A549 treated with Hydrocortisone at 1 μM for 4 hours (cell line): ENCODE results near the gene RAB40B. TPM values are rescaled to one million over a fixed set of nuclear protein-coding genes. Genes with fewer than 3 reads are reported as not detected.

Source experiments
- total RNA-seq: library from RNA; stranded (reverse); fragments of 200-300 nt; extraction: Qiagen RNA extraction; gene quantifications from 5 replicates; pipeline ENCODE4 v1.2.3, GENCODE V29; 2022

RAB40B gene, protein sequence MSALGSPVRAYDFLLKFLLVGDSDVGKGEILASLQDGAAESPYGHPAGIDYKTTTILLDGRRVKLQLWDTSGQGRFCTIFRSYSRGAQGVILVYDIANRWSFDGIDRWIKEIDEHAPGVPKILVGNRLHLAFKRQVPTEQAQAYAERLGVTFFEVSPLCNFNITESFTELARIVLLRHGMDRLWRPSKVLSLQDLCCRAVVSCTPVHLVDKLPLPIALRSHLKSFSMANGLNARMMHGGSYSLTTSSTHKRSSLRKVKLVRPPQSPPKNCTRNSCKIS
- total RNA-seq = 15.4 to 18.0 TPM (median 16.2 TPM) in 5 replicates

DNA sequence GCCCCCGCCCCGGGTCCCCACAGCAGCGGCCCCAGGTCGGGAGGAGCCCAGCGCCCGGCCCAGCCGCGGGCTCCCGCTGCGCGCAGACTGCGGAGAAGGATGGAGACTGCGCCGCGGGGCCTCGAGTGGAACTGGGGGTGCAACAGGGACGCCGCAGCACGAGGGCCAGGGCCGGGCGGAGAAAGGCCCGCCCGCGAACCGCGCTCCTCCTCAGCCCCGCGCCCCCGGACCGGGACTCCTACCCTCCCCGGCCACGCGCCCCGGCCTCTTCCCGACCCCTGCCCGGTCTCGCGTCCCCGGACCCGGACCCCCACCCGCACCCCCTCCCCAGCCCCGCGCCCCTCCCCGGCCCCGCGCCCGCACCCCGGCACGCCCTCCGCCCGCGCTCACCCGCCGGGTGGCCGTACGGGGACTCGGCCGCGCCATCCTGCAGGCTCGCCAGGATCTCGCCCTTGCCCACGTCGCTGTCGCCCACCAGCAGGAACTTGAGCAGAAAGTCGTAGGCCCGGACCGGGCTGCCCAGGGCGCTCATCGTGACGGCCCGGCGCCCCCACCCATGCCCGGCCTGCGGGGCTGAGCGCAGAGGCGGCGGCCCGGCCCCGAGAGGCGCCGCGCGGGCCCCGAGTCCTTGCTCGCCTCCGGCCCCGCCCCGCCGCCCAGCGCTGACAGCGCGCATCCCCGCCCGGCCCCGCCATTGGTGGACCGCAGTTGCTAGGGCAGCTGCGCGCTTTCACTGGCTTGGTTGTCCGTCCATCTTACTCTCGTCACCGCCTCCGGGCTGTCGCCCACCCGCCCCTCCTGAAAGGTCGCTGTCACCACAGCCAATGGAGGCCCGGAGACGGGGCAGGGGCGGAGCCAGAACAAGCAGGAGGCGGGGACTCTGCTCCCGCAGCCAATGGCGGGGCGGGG, at the start of gene RAB40B:
Gene RAB40B (minus strand): TSS at position 634 of the 909 bp plus-strand sequence. CDS start 102 bp downstream, at position 532.

DNA sequence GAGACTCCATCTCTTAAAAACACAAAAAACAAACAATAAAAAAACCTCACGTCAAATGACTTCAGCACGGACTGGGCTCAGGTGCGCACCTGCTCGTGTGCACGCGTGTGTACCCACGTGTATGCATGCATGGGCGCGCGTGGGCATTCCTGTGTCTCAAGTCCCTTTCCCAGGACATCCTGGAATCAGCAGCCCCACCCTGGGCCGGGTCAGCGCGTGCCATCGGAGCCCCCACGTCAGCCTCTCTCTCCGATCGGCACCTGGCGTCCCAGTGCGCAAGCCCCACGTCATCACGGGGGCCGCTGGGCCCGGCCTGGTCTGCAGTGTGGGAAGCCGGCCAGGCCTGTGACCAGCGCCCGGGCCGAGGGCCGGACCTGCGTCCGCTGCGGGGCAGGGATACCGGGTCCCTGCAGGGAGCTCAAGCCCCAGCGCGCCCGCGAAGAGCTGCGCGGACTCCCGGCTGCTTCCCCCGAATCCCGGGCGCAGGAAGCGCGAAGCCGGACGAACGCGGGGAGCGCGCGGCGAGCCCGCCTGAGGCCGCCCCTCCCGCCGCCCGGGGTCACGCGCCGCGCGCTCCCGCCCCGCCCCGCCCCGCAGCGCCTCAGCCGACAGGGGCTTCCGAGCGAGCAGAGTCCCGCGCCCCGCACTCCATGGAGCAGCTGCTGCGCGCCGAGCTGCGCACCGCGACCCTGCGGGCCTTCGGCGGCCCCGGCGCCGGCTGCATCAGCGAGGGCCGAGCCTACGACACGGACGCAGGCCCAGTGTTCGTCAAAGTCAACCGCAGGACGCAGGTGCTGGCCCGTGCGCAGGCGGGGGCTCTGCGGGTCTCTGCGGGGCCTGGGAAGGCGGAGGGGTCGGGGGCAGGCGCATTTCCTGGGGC, 36.7 kb upstream of the RAB40B start, which contains the start of gene FN3K:
Gene FN3K (plus strand): TSS at position 629 of the 880 bp plus-strand sequence. CDS start 22 bp downstream, at position 651.

DNA sequence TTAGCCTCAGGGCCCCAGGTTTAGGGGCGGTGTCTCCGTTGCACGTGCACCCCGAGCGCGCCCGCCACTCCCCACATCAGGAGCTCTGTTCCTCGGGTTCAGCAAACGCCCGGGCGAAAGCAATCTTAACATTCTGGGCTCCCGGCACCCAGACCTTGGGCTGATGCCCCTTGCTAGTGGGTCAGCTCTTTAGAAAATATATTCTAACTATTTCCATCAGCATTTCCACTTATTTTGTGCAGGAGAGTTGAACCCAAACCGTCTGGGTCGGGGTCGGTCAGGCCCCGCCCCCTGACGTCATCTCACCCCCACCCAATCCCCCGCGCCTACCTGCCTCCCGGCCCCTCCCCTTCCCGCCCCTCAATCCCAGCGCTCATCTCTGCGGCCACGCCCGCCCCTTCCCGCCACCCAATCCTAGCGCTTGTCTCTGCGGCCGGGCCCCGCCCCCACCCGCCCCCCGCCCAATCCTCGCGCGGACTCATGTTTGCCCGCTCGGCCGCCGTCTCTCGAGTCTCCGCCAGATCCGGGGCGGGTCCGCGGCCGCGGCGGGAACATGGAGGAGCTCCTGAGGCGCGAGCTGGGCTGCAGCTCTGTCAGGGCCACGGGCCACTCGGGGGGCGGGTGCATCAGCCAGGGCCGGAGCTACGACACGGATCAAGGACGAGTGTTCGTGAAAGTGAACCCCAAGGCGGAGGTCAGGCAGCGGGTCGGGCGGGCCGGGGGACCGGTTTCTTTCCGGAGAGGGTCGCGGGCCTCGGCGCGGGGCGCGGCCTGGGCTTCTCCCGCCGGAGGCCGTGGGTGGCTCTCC, 17.9 kb upstream of the RAB40B start, which contains the start of gene FN3KRP:
Gene FN3KRP (plus strand): TSS at position 504 of the 808 bp plus-strand sequence. CDS start 50 bp downstream, at position 554.

DNA sequence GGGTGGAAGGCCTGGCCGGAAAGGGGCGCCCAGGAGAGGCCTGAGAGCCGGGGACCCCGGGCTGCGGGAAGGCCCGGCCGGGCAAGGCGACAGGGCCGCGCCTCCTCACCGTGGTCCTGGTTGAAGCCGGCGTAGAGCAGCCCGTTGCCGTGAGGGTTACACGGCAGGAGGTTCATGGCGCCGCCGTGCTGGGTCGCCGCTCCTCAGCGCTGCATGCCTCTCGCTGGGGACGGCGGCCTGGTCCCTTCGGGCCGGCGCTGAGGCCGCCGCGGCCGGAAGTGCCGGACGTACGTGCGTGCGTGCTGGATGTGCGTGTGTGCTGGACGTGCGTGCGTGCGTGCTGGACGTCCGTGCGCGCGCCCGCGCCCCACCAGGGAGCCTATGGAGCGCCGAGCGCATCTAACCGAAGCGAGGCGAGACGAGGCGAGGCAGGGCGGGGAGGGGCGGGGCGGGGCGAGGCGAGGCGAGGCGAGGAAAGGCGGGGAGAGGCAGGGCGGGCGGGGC, 50.3 kb downstream of the RAB40B start, which contains the start of gene WDR45B:
Gene WDR45B (minus strand): TSS at position 280 of the 504 bp plus-strand sequence. CDS start 104 bp downstream, at position 176.

Other genes starting within 250 kb of the RAB40B start
- 52.7 to 57.5 TPM (median 53.5 TPM) in 5 replicates for gene CYBC1, start 247.9 kb downstream of the RAB40B start, total RNA-seq
- gene NARF, start 240.0 kb downstream of the RAB40B start, total RNA-seq = 45.0 to 58.4 TPM (median 55.4 TPM) in 5 replicates
- gene FOXK2, start 179.0 kb downstream of the RAB40B start, total RNA-seq = 46.9 to 55.6 TPM (median 53.2 TPM) in 5 replicates
- 88.5 to 98.2 TPM (median 90.9 TPM) in 5 replicates for gene WDR45B, start 50.3 kb downstream of the RAB40B start, total RNA-seq
- gene FN3KRP, start 18.0 kb upstream of the RAB40B start, total RNA-seq = 65.6 to 74.4 TPM (median 67.8 TPM) in 5 replicates
- gene FN3K, start 36.9 kb upstream of the RAB40B start, total RNA-seq = 8.3 to 9.5 TPM (median 9.0 TPM) in 5 replicates
- gene TBCD, start 53.4 kb upstream of the RAB40B start, total RNA-seq = 67.1 to 85.6 TPM (median 73.3 TPM) in 5 replicates
- gene ZNF750, start 141.3 kb upstream of the RAB40B start, total RNA-seq = not detected in 5 replicates